Activated CD4-positive, alpha-beta T cell treated with anti-CD3 and anti-CD28 coated beads for 36 hours (primary cell): ENCODE data around the gene RAB20. TPM values are rescaled to one million over a fixed set of nuclear protein-coding genes. Genes with fewer than 3 reads are reported as not detected.
"Not testable (repeated sequence)": the region's sequence is repeated elsewhere in the genome, so short reads cannot be mapped to it uniquely, and the experiment has no call there.

Experiments used
- ATAC-seq: fragments of 200-7000 bp; cut with Tn5 transposase; one replicate; pipeline ENCODE4 v1.10.0; 2021; ENCODE audit warnings: mild to moderate bottlenecking, moderate library complexity
- CTCF ChIA-PET: fragments of 350-600 bp; sonication (Branson Sonifier 250); formaldehyde crosslinking; loops from one replicate; lab custom pipeline; 2021; ENCODE audit warnings: antibody characterized with exemption; lab: Charles Lee
- POLR2A ChIA-PET: fragments of 350-600 bp; sonication (Branson Sonifier 250); formaldehyde crosslinking; loops from one replicate; lab custom pipeline; 2021; ENCODE audit warnings: antibody characterized with exemption, inconsistent platforms; lab: Charles Lee
- DNase-seq: peaks from one replicate; pipeline ENCODE4 v3.0.0-alpha.2; 2020
- H3K27ac Mint-ChIP-seq: one replicate; pipeline ENCODE4 v1.8.0; 2021; ENCODE audit warnings: mixed read lengths
- H3K27me3 Mint-ChIP-seq: one replicate; pipeline ENCODE4 v1.8.0; 2021; ENCODE audit warnings: mixed read lengths
- H3K36me3 Mint-ChIP-seq: one replicate; pipeline ENCODE4 v1.8.0; 2021; ENCODE audit warnings: low read depth, mixed read lengths
- H3K4me1 Mint-ChIP-seq: one replicate; pipeline ENCODE4 v1.8.0; 2021; ENCODE audit warnings: mixed read lengths
- H3K4me3 Mint-ChIP-seq: one replicate; pipeline ENCODE4 v1.8.0; 2021; ENCODE audit warnings: mild to moderate bottlenecking, moderate library complexity, mixed read lengths
- H3K9me3 Mint-ChIP-seq: one replicate; pipeline ENCODE4 v1.8.0; 2021; ENCODE audit warnings: low read depth, mixed read lengths
- intact Hi-C, 2 experiments: fragments of 100-400 bp; cut with DNase I in 1 of 2; cut with micrococcal nuclease in 1 of 2; formaldehyde crosslinking; loops; one replicate each; pipeline versions ENCODE4 v1.14.2 to v1.15.1; 2022 to 2024; cut with DNase I, micrococcal nuclease
- total RNA-seq, 2 experiments: library from RNA; stranded (reverse); gene quantifications; one replicate each; pipeline ENCODE4 v1.2.3, GENCODE V29; 2021

The RAB20 gene
- 1 to 10 TPM; 6.0 to 9.0 TPM for total RNA-seq

GRCh38 chr13:110561344-110562035 is at the start of gene RAB20:
Gene RAB20, minus strand, starts transcription at chr13:110561722. Its CDS starts 203 bp downstream, at chr13:110561519.
- intact Hi-C loops = loop anchor here (1.0 to 10.0 kb wide), 4 partner anchors 53 to 777 kb away; partner anchors contain the start of genes NAXD (in 2 of the 2) and IRS2 (in 1 of the 2)
- ChIA-PET CTCF (interaction anchor here (0.6 to 1.2 kb wide), 4 partner anchors 32 to 106 kb away, joined by 3 to 4 read pairs (median 3); no protein-coding TSS in a partner anchor), POLR2A (interaction anchor here (0.7 kb wide), 1 partner anchor 211 kb away, joined by 3 read pairs; no protein-coding TSS in a partner anchor)
- H3K9me3 Mint-ChIP-seq = no peaks in the 10 kb centered on the region
- H3K27me3 Mint-ChIP-seq = peaks cover 4% of the 10 kb centered on the region
- peaks cover 18% of the 10 kb centered on the region for H3K4me1 Mint-ChIP-seq
- no peaks in the 10 kb centered on the region for H3K36me3 Mint-ChIP-seq
- peak within 1 kb of the TSS; percentile 85 for H3K27ac Mint-ChIP-seq
- peak within 1 kb of the TSS; percentile 77 for H3K4me3 Mint-ChIP-seq
- ATAC-seq (peak; percentile 79), DNase-seq (peak; percentile 76)

- Mint-ChIP-seq H3K4me1 (peaks cover 9% of the 10 kb centered on the region), H3K4me3 (no peak overlapping the region), H3K9me3 (no peaks in the 10 kb centered on the region), H3K27ac (no peak overlapping the region), H3K36me3 (peaks cover 6% of the 10 kb centered on the region), H3K27me3 (no peaks in the 10 kb centered on the region)
- DNase-seq (peak; percentile 43), ATAC-seq (no peak)
- POLR2A ChIA-PET = interaction anchor here (0.7 kb wide), 1 partner anchor 9 kb away, joined by 3 read pairs; no protein-coding TSS in a partner anchor
- CTCF ChIA-PET = interaction anchor here (0.6 kb wide), 1 partner anchor 18 kb away, joined by 3 read pairs; no protein-coding TSS in a partner anchor
- intact Hi-C loops = loop anchor here (10.0 kb wide), 2 partner anchors 156 to 574 kb away; no protein-coding TSS in a partner anchor
Measured at GRCh38 chr13:110610955-110611595, 49.6 kb upstream of the RAB20 start.

- Mint-ChIP-seq H3K27ac (no peak overlapping the region), H3K9me3 (no peaks in the 10 kb centered on the region), H3K4me1 (peaks cover 4% of the 10 kb centered on the region), H3K27me3 (no peaks in the 10 kb centered on the region), H3K4me3 (no peak overlapping the region), H3K36me3 (no peaks in the 10 kb centered on the region)
- CTCF ChIA-PET = no interaction called here
- ATAC-seq (no peak), DNase-seq (no peak)
- intact Hi-C loops = no loop called here
- POLR2A ChIA-PET = no interaction called here
Measured at GRCh38 chr13:110607675-110608224, 46.2 kb upstream of the RAB20 start.

GRCh38 chr13:110606281-110606680 is 44.8 kb upstream of the RAB20 start:
- H3K36me3 Mint-ChIP-seq, H3K27me3 Mint-ChIP-seq, DNase-seq, H3K9me3 Mint-ChIP-seq, CTCF ChIA-PET, H3K4me3 Mint-ChIP-seq, H3K4me1 Mint-ChIP-seq, ATAC-seq, POLR2A ChIA-PET, intact Hi-C loops, H3K27ac Mint-ChIP-seq: not testable (repeated sequence)

- ATAC-seq (no peak), DNase-seq (no peak)
- no peak overlapping the region for H3K4me3 Mint-ChIP-seq
- no peak overlapping the region for H3K27ac Mint-ChIP-seq
- peaks cover 5% of the 10 kb centered on the region for H3K27me3 Mint-ChIP-seq
- no peaks in the 10 kb centered on the region for H3K36me3 Mint-ChIP-seq
- ChIA-PET POLR2A (no interaction called here), CTCF (no interaction called here)
- intact Hi-C loops = no loop called here
- H3K4me1 Mint-ChIP-seq = no peaks in the 10 kb centered on the region
- H3K9me3 Mint-ChIP-seq = no peaks in the 10 kb centered on the region
Measured at GRCh38 chr13:110605132-110605531, 43.6 kb upstream of the RAB20 start.

- CTCF ChIA-PET = interaction anchor here (0.5 kb wide), 1 partner anchor 390 kb away, joined by 3 read pairs; no protein-coding TSS in a partner anchor
- Mint-ChIP-seq H3K9me3 (no peaks in the 10 kb centered on the region), H3K27ac (no peak overlapping the region), H3K36me3 (no peaks in the 10 kb centered on the region), H3K27me3 (peaks cover 5% of the 10 kb centered on the region), H3K4me1 (no peaks in the 10 kb centered on the region), H3K4me3 (no peak overlapping the region)
- no peak for ATAC-seq
- no peak for DNase-seq
- intact Hi-C loops = no loop called here
- POLR2A ChIA-PET = no interaction called here
Measured at GRCh38 chr13:110600980-110601379, 39.5 kb upstream of the RAB20 start.

GRCh38 chr13:110600261-110600819 is 38.8 kb upstream of the RAB20 start:
- H3K9me3 Mint-ChIP-seq = no peaks in the 10 kb centered on the region
- no peaks in the 10 kb centered on the region for H3K4me1 Mint-ChIP-seq
- no peak for ATAC-seq
- H3K27me3 Mint-ChIP-seq = peaks cover 5% of the 10 kb centered on the region
- H3K36me3 Mint-ChIP-seq = no peaks in the 10 kb centered on the region
- CTCF ChIA-PET = interaction anchor here (0.5 kb wide), 1 partner anchor 390 kb away, joined by 3 read pairs; no protein-coding TSS in a partner anchor
- POLR2A ChIA-PET = no interaction called here
- H3K27ac Mint-ChIP-seq = no peak overlapping the region
- intact Hi-C loops = no loop called here
- H3K4me3 Mint-ChIP-seq = no peak overlapping the region
- no peak for DNase-seq

- H3K27ac Mint-ChIP-seq = no peak overlapping the region
- H3K9me3 Mint-ChIP-seq = no peaks in the 10 kb centered on the region
- H3K4me1 Mint-ChIP-seq = no peaks in the 10 kb centered on the region
- ChIA-PET POLR2A (no interaction called here), CTCF (interaction anchor here (0.5 to 1.2 kb wide), 4 partner anchors 35 to 313 kb away, joined by 3 to 4 read pairs (median 4); partner anchors contain the start of gene RAB20)
- ATAC-seq = no peak
- H3K36me3 Mint-ChIP-seq = no peaks in the 10 kb centered on the region
- no peak overlapping the region for H3K4me3 Mint-ChIP-seq
- intact Hi-C loops = no loop called here
- DNase-seq = no peak
- peaks cover 3% of the 10 kb centered on the region for H3K27me3 Mint-ChIP-seq
Measured at GRCh38 chr13:110597041-110597689, 35.6 kb upstream of the RAB20 start.

- H3K4me1 Mint-ChIP-seq = no peaks in the 10 kb centered on the region
- ATAC-seq (peak; percentile 76), DNase-seq (peak; percentile 23)
- H3K4me3 Mint-ChIP-seq = no peak overlapping the region
- H3K27me3 Mint-ChIP-seq = no peaks in the 10 kb centered on the region
- H3K27ac Mint-ChIP-seq = no peak overlapping the region
- ChIA-PET CTCF (interaction anchor here (0.5 to 2.0 kb wide), 15 partner anchors 14 to 803 kb away, joined by 3 to 14 read pairs (median 3); partner anchors contain the start of gene RAB20), POLR2A (interaction anchor here (0.6 kb wide), 1 partner anchor 122 kb away, joined by 12 read pairs; no protein-coding TSS in a partner anchor)
- intact Hi-C loops = loop anchor here (1.0 kb wide), 1 partner anchor 226 kb away; no protein-coding TSS in a partner anchor
- H3K36me3 Mint-ChIP-seq = no peaks in the 10 kb centered on the region
- H3K9me3 Mint-ChIP-seq = no peaks in the 10 kb centered on the region
Measured at GRCh38 chr13:110593430-110594130, 32.1 kb upstream of the RAB20 start.

- ChIA-PET CTCF (interaction anchor here (0.5 to 2.0 kb wide), 3 partner anchors 18 to 325 kb away, joined by 3 to 14 read pairs (median 3); no protein-coding TSS in a partner anchor), POLR2A (no interaction called here)
- no peaks in the 10 kb centered on the region for H3K4me1 Mint-ChIP-seq
- no peak overlapping the region for H3K27ac Mint-ChIP-seq
- no peaks in the 10 kb centered on the region for H3K9me3 Mint-ChIP-seq
- DNase-seq = no peak
- no peak overlapping the region for H3K4me3 Mint-ChIP-seq
- no peaks in the 10 kb centered on the region for H3K36me3 Mint-ChIP-seq
- no peak for ATAC-seq
- H3K27me3 Mint-ChIP-seq = peaks cover 1% of the 10 kb centered on the region
- intact Hi-C loops = loop anchor here (1.0 kb wide), 1 partner anchor 227 kb away; no protein-coding TSS in a partner anchor
Measured at GRCh38 chr13:110592665-110593064, 31.1 kb upstream of the RAB20 start.
